HG02973 (cell line): ENCODE measurements around the gene NEAT1.
"Not testable (repeated sequence)": the region's sequence is repeated elsewhere in the genome, so short reads cannot be mapped to it uniquely, and the experiment has no call there.

Experiments used
- ATAC-seq: cut with Tn5 transposase; IDR thresholded peaks from one replicate; pipeline ENCODE4 v1.9.1; 2021; ENCODE audit warnings: moderate library complexity; ENCODE audit not compliant: unreplicated experiment

Gene NEAT1

DNA sequence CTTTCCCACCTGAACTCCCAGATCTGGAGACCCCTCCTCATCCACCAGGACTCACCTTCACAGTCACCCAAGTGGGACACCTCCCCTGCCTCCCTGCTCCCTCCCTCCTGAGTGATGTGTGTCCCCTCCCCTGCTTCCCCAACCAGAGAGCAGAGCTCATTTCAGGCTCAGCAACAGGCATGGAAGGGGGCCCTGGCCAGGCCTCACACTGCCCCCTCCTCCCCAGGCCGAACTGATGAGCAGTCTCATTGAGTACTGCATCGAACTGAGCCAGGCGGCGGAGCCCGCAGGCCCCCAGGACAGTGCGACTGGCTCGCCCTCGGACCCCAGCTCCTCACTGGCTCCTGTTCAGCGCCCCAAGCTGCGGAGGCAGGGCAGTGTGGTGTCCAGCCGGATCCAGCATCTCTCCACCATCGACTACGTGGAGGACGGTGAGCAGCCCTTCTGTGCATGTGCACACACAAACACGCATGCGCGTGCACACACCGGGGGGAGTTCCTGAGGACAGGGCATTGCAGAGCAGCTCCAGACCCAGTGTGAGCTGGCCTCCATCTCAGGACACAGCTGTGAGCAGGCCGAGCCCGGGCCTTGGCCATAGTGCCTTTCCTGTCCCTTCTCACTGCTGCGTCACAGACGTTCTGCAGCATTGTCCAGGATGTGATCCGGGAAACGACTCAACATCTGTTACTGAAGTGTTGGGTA is 17.8 kb upstream of the NEAT1 start:
- ATAC-seq: no peak

DNA sequence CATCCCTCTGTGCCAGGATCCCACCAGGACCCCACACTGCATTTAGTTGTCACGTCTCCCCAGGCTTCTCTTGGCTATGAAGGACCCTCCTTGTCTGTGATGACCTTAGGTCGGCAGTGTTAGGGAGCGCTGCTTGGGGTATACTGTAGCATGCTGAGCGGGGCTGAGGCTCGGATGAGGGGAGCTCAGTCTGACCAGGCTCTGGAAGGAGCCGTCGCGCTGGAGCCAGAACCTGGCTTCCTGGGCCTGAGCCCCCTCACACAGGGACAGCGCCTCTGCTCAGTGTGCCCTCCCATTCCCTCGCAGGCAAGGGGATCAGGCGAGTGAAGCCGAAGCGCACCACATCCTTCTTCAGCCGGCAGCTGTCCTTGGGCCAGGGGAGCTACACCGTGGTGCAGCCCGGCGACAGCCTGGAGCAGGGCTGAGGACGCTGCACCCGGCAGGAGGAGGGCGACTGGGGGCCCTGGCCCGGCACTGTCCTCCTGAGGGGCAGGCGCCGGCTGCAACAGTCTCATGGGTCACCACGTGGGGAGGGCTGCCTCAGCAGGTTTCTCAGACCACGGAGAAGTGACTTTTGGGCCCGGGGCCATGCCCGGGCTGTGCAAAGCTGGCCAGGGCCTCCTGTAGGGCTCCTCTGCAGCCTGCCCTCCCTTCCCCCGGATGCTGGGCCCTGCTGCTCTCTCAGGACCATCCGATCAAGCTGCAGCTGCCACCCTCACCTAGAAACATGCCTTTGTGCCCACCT is 11.5 kb upstream of the NEAT1 start:
- no peak for ATAC-seq

DNA sequence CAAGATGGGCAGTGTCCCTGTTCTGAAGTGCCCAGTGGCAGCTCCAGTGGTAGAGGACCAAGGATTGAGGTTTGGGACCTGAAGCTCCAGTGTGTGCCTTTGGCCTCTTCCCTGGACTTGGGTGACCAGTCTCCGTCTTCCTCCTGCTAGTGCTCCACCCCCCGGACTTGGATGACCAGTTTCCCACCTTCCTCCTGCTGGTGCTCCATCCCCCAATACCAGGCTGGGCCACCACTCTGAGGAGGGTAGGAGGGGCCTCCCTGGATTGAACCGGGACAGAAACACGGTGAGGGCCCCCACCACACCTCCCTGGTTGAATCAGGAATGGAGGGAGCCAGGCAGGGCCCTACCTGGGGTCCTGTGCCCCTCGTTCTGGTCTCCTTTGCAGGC is 10.9 kb upstream of the NEAT1 start:
- no peak for ATAC-seq

DNA sequence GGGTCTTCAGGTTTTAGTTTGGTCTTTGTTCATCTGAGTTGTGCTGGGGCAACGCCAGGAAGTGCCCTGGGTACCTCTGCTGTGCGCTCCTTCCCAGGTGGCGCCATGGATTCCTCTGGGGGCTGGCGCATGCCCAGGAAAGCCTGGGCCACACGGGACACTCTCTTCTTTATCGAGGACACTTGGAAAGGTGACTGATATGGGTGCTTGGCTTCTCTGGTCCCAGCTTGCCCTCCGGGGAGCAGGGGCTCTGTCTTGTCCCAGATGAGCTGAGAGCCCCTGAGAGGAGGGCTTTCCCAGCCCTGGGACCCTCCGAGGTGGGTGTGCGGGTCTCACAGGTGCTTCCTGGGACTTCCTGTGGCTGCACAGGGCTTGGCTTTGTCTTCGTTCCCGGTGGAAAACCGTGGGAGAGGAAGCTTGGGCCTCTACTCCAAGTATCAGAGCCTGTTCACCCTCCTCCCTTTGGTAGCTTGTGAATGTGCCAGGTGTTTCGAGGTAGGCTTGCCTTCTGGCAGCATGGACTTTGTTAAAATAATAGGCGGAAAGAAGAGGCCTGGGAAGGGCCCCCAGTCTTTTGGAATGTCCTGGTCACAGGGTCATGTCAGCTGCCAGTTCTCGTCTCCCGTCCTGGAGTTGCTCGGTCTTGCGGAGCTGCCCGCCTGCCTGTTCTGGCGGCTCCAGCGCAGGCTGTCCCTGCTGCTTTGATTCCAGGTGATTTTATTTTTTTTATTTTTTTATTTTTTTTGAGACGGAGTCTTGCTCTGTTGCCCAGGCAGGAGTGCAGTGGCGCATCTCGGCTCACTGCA is 10.1 kb upstream of the NEAT1 start:
- no peak for ATAC-seq

DNA sequence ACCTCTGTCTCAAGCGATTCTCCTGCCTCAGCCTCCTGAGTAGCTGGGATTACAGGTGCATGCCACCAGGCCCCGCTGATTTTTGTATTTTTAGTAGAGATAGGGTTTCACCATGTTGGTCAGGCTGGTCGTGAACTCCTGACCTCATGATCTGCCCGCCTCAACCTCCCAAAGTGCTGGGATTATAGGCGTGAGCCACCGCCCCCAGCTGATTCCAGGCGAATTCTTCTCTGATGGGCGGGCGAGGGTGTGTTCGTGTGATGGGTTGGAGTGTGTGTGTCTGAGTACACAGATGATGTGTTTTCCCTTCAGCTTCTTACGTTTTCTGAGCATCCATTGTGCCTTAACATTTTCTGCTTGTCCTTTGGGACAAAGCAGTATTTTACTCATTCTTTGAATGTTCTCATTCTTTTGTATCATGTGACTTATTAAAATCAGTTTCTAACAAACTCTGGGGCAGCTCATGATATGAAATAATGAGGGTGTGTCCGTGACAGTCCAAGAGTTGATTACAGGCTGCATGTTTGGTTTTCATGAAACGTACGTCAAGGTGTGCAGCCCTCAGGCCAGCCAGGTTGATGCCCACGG is 9.4 kb upstream of the NEAT1 start:
- ATAC-seq: not testable (repeated sequence)

DNA sequence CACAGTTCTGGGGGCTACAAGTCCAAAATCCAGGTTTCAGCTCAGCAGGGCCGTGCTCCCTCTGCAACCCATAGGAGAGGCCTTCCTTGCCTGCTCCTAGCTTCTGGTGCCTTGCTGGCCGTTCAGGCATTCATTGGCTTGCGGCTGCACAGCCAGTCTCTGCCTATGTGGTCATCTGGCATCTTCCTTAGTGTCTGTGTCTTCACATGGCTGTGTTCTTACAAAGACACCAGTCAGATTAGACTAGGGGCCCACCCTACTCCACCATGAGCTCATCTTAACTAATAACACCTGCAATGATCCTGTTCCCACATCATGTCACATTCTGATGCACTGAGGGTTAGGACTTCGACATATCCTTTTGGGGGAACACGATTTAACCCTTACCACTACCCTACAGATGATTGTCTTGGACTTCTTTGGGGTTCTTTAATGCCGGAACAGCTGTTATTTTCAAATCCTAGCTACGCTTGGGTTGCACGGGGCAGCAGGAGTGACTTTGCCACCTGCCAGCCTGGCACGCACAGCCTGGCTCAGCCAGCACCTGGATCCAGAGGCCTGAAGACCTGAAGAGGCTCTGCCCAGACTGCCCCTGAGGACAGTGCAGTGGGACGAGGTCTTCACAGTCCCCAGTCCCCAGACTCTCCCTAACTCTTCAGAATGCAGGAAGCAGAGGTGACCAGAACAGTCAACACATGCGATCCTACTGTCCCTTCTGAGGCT is 7.7 kb upstream of the NEAT1 start:
- no peak for ATAC-seq

DNA sequence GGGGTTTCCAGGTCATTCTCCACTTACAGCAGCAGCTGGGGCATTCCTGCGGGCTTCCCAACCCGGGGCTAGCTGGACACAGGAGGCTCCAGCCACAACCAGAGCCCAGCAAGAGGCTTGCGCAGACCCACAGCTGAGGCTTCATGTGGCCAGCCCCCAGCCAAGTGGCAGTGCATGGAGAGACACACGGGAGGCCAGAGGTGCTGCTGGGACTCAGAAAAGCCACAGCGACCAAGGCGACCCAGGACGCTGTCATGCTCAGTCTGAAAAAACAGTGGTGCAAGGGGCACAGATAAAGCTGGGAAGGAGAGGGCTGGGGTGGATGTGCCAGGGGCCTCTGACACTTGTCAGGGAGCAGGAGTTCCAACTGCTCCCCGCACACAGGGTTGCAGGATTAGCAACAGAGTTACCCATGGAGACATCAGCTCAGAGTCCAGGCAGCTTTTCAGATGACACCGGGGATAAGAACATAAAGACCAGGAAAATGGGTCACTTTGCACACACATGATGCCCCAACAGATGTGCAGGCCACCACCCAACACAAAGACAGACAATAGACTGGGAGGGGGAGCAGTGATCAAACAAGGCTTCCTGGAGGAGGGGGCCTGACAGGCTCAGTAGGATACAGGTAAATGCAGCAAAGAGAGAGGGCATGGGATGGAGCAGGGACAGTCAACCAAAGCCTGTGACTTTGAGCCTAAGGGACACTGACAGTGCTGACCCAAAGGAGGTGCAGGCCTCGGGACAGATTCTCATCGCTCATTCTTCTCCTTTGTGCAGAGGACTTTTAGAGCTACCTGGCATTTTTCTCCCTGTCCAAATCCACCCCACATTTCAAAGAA is 6.9 kb upstream of the NEAT1 start:
- no peak for ATAC-seq

DNA sequence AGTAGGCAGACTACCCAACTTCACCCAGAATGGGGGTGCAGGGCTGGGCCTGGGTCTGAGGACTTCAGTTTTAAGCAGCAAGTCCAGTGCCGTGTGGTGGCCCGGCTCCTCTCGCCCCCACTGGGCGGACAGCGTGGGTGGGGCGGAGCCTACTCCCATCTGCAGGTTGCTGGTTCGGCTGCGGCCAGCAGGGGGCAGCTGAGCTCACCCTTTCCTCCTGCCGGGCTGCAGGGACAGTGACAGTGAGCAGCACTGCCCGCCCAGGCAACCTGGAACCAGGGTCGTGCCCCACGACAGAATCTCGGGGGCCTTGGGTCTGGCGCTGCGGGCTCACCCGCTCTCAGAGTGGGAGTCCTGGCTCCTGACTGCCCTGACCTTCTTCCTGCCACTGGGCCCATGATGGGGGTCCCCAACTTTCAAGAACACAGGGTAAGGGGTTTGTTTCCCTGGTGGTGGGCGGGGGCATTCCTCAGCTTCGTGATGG is 6.2 kb upstream of the NEAT1 start:
- peak; percentile 33 for ATAC-seq

DNA sequence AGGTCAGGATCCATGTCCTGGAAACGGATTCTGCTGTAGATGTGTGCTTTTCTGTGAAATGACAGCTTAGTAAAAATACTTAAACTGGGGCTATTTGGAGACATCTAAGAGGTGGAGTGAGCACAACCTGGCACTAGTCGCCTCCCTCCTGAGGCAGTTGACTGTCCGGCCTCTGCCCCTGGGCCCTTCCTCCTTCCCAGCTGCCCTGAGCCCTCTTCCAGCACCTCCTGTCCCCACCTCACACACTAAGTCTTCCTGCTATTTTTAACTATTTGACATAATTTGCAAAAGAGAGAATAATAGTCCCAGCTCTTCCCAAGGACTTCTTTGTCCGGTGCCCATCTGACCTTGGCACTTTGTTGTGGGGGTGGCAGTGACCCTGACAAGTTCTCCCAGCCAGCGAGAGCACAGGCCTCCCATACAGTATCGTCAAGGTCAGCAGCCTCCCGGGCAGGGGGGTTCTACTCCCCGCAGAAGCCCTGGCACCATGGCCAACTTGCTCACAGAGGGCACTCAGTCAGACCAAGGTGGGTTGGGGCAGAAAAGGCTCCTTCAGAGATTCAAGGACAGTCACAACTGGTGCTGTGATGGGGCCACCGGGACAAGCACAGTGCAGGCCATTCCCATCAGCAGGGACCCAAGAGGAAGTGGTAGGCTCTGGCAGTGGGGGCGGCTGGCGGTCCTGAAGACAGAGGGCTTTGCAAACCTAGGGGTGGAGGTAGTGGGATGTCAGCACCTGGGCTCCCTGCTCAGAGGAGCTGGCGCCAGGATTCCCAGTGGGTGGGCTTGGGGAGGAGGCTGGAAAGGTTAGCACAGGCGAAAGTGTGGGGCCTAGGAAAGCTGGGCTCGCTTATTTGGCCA is 5.5 kb upstream of the NEAT1 start:
- ATAC-seq: no peak

DNA sequence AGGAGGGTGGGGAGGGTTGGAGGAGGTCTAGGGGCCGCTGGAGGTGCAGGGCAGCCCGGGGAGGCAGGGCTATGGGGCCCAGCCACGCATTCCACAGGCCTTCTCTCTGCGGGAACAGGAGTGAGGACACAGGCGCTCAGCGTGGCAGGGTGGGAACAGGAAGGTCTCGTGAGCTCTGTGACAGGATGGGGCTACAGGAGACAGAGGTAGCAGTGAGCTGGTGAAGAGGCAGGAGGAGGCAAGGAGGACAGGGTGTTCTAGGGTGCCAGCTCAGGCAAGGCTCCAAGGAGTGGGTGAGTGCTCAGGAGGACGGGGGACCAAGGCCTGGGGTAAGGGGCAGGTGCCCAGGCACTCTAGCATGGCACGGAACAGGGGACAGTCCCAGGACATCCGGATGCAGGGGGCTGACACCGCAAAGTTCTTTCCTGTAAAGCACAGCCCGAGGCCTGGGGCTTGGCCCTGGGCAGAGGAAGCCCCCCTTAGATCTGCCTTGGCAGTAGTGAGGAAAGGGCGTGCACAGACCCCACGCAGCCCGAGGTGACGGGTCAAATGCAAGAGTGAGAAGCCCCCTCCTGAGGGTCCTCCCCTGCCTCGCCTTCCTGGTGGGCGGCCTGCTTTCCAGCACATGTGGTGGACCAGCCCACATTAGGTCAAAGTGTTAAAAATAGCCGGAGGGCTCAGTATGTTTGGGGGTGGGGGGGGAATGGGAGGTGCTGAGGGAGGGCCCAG is 4.7 kb upstream of the NEAT1 start:
- ATAC-seq: no peak

DNA sequence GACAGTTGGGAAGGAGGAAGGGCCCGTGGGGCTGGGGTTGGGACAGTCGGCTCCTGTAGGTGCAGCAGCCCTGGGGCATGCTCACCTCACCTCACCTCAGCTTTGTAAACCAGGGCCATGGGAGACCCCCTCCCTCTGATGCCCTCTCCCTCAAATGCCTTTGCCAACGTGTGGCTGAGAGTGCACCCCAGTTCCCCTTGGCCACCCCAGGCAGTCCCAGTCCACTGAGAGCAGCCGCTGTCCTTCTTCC is 4.2 kb upstream of the NEAT1 start:
- no peak for ATAC-seq

DNA sequence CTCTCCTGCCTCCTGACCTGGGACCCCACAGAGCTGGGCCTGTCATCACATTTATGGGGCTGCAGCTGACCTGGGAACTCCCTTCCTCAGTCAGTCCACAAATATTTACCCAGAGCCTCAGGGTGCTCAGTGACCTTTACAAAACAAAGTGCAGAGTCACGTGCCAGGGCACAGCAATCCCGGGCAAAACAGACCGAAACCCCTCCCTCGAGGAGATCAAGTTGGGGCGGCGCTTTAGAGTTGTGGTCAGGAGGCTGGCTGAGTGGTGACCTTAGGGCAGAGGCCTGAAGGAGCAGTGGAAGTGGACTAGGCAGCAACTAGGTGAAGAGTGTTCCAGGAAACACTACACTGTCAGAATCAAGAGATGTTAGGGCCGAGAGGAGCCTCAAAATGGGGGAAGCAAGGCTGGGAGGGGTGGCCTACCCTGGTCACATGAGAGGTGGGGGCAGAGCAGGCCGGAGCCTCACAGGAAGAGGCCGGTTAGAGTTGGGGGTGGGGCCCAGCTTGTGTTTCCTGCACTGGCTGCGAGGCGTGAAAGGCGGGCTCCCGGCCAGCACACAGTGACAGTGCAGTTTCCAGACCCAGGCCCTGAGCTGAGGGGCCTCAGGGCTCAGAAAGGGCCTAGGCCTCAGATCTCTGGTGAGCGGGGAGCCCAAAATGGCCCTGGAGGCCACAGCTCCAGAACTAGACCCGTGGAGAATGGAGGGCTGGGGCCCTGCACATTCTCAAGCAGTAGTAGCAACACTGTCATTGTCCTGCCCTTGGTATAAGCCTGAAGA is 3.7 kb upstream of the NEAT1 start:
- peak; percentile 41 for ATAC-seq

DNA sequence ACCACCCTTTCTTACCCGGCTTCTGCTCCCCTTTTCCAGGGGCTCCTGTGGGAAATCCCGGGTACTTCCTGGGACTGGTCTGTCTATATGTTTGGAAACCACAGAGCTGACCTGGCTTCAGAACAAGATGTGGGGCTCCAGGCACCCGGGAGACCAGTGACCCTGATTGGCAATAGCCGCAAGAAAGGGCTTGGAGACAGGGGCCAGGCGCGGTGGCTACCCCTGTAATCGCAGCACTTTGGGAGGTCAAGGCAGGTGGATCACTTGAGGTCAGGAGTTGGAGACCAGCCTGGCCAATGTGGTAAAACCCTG is 3.2 kb upstream of the NEAT1 start:
- no peak for ATAC-seq

DNA sequence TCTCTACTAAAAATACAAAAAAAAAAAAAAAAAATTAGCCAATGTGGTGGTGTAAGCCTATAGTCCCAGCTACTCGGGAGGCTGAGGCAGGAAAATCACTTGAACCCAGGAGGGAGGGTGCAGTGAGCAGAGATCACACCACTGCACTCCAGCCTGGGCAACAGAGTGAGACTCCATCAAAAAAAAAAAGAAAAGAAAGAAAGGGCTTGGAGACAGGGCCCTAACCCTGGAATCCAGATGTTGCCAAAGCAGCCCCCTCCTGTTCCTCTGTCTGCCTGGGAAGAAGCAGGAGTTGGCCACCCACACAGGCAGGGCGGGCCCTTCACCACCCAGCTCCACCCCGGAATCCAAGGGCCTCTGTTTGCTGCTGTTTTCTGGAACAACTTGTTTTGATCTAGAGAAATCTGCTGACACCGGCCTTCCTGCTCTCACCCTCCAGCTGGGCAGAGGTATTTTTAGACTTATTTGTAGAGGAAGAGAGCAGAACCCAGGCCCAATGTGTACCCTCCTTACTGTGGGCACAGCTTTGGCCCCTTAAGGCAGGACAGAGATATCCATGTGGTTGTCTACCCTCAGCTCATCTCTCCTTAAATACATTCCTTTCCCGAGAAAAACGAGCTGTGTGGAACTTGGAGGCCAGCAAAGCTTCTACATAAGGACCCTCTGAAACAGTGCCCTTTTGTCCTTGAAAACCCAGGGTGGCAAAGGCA is 2.7 kb upstream of the NEAT1 start:
- ATAC-seq: no peak

DNA sequence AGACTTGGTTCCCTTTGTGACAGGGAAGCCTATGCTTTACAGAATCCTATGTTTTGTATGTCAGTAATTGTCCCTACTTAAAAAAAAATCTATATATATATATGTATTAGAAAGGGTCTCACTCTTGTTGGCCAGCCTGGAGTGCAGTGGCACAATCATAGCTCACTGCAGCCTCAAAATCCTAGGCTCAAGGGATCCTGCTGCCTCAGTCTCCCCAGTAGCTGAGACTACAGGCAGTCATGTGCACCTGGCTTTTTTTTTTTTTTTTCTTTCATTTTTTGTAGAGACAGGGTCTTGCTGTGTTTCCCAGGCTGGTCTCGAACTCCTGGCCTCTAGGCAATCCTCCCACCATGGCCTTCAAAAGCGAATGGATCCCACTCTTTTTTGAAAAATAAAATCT is 2.1 kb upstream of the NEAT1 start:
- no peak for ATAC-seq

DNA sequence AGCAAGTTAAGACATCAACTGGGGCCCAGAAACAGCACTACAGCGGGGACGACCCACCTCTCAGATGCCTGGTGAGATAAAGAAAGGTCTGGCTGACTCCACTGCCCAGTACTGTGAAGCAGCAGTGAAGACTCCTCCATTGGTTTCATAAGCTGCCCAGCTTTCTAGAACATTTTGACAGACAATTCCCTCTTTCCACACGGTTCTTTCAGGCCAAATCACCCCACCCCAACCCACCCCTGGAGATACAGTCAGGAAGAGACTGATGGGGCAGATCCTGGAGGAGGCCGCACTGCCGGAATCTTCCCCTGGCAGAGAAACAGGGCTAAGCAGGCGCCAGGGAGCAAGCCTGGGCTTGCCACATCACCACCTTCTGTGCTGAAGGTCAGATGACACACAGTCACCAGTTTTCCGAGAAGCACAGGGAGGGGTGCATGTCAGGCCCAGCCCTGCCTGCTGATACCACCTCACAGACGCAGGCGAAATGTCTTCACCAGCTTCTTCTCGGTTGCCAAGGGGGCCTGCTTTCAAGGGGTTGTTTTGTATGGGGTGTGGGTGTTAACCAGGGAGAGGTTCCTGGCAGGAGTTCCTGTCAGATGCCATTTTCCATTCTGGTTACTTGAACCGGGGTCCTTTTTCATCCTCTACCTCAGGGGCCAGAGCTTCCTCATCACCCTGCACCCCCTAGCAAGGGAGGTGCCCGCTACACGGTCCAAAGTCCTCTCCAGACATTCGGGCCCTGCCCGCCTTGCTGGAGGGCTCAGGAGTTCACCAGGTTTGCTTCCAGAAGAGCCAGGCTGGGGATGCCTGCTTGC is 1.4 kb upstream of the NEAT1 start:
- no peak for ATAC-seq
